HepG2 (cell line): ENCODE measurements around the gene ZFYVE28. TPM values are rescaled to one million over a fixed set of nuclear protein-coding genes. Genes with fewer than 3 reads are reported as not detected.

Experiments used
- AHR ChIP-seq: IDR thresholded peaks from 2 replicates; pipeline ENCODE4 v1.6.1; 2018; ENCODE audit warnings: missing genetic modification reagents, missing compliant biosample characterization
- CEBPG ChIP-seq: IDR thresholded peaks from 2 replicates; pipeline ENCODE4 v1.6.1; 2016
- HDAC1 ChIP-seq: sonication (generic); formaldehyde crosslinking; IDR thresholded peaks from 2 replicates; pipeline ENCODE4 v1.5.1; 2020; ENCODE audit warnings: mild to moderate bottlenecking, missing genetic modification reagents
- HDAC2 ChIP-seq: sonication (generic); formaldehyde crosslinking; IDR thresholded peaks from 2 replicates; pipeline ENCODE4 v1.4.0; 2020; ENCODE audit warnings: missing genetic modification reagents
- KAT8 ChIP-seq: IDR thresholded peaks from 2 replicates; pipeline ENCODE4 v1.6.1; 2016; ENCODE audit warnings: missing genetic modification reagents, missing compliant biosample characterization
- MIER2 ChIP-seq: IDR thresholded peaks from 2 replicates; pipeline ENCODE4 v1.6.1; 2016; ENCODE audit warnings: missing biosample characterization, missing genetic modification reagents
- POGZ ChIP-seq: sonication (generic); formaldehyde crosslinking; IDR thresholded peaks from 2 replicates; pipeline ENCODE4 v1.4.0; 2020; ENCODE audit warnings: mild to moderate bottlenecking, missing genetic modification reagents
- RBAK ChIP-seq: sonication (generic); formaldehyde crosslinking; IDR thresholded peaks from 2 replicates; pipeline ENCODE4 v1.5.1; 2020; ENCODE audit warnings: mild to moderate bottlenecking, missing genetic modification reagents
- SNRNP70 ChIP-seq: fragments of 200-400 bp; formaldehyde crosslinking; IDR thresholded peaks from 2 replicates; pipeline ENCODE4 v1.6.1; 2017; ENCODE audit warnings: mild to moderate bottlenecking, low read depth, low read length, moderate library complexity
- TRIM24 ChIP-seq: sonication (generic); formaldehyde crosslinking; IDR thresholded peaks from 2 replicates; pipeline ENCODE4 v1.8.0; 2022; ENCODE audit warnings: mild to moderate bottlenecking, missing genetic modification reagents
- WIZ ChIP-seq: sonication (generic); formaldehyde crosslinking; IDR thresholded peaks from 2 replicates; pipeline ENCODE4 v1.5.1; 2020; ENCODE audit warnings: mild to moderate bottlenecking, missing genetic modification reagents
- ZEB1 ChIP-seq: IDR thresholded peaks from 2 replicates; pipeline ENCODE4 v1.6.1; 2012; ENCODE audit warnings: mild to moderate bottlenecking, low read depth, inconsistent platforms; ENCODE audit not compliant: insufficient replicate concordance
- ZFY ChIP-seq: sonication (generic); formaldehyde crosslinking; IDR thresholded peaks from 2 replicates; pipeline ENCODE4 v1.4.0; 2020; ENCODE audit warnings: missing genetic modification reagents
- ZNF160 ChIP-seq: sonication (generic); formaldehyde crosslinking; IDR thresholded peaks from 2 replicates; pipeline ENCODE4 v1.8.0; 2022; ENCODE audit warnings: mild to moderate bottlenecking, inconsistent platforms, missing genetic modification reagents
- ZNF234 ChIP-seq: sonication (generic); formaldehyde crosslinking; conservative IDR thresholded peaks from 2 replicates; pipeline ENCODE4 v1.5.1; 2020; ENCODE audit warnings: mild to moderate bottlenecking, missing genetic modification reagents
- ZNF251 ChIP-seq: sonication (generic); formaldehyde crosslinking; IDR thresholded peaks from 2 replicates; pipeline ENCODE4 v1.9.0; 2021; ENCODE audit warnings: mild to moderate bottlenecking, missing genetic modification reagents
- ZNF263 ChIP-seq: sonication (generic); formaldehyde crosslinking; IDR thresholded peaks from 2 replicates; pipeline ENCODE4 v1.4.0; 2020; ENCODE audit warnings: missing genetic modification reagents
- ZNF367 ChIP-seq: sonication (generic); formaldehyde crosslinking; IDR thresholded peaks from 2 replicates; pipeline ENCODE4 v1.4.0; 2020; ENCODE audit warnings: missing genetic modification reagents, borderline replicate concordance
- ZNF382 ChIP-seq: sonication (generic); formaldehyde crosslinking; IDR thresholded peaks from 2 replicates; pipeline ENCODE4 v1.5.0; 2020; ENCODE audit warnings: missing genetic modification reagents, mild to moderate bottlenecking, borderline replicate concordance
- ZNF430 ChIP-seq: sonication (generic); formaldehyde crosslinking; IDR thresholded peaks from 2 replicates; pipeline ENCODE4 v1.9.0; 2021; ENCODE audit warnings: mild to moderate bottlenecking, missing genetic modification reagents
- ZNF546 ChIP-seq: sonication (generic); formaldehyde crosslinking; conservative IDR thresholded peaks from 2 replicates; pipeline ENCODE4 v1.8.1; 2023; ENCODE audit warnings: mild to moderate bottlenecking, missing genetic modification reagents
- ZNF619 ChIP-seq: sonication (generic); formaldehyde crosslinking; IDR thresholded peaks from 2 replicates; pipeline ENCODE4 v1.4.0; 2020; ENCODE audit warnings: mild to moderate bottlenecking, missing genetic modification reagents
- ZNF788 ChIP-seq: sonication (generic); formaldehyde crosslinking; IDR thresholded peaks from 2 replicates; pipeline ENCODE4 v1.5.0; 2020; ENCODE audit warnings: mild to moderate bottlenecking, missing genetic modification reagents, borderline replicate concordance
- ZNF790 ChIP-seq: sonication (generic); formaldehyde crosslinking; IDR thresholded peaks from 2 replicates; pipeline ENCODE4 v1.8.0; 2022; ENCODE audit warnings: missing genetic modification reagents, mild to moderate bottlenecking, borderline replicate concordance
- polyA plus RNA-seq, 8 experiments: library from polyadenylated mRNA; depleted of rRNA in 3 of 8; stranded (reverse) in 7 of 8; unstranded in 1 of 8; fragments of >200 nt; fragmentation: Illumina TruSeq in 4 of 8; extraction: Trizol in 4 of 8; gene quantifications; 2 replicates each; pipeline versions ENCODE4 v1.2.1 to v1.2.3, GENCODE V29; 2011 to 2016; ENCODE audit warnings: low read depth in 4 of 8, missing spikeins in 1 of 8, mixed read lengths in 1 of 8; ENCODE audit not compliant: insufficient read depth in 1 of 8
- total RNA-seq, 5 experiments: library from RNA; depleted of rRNA; stranded (reverse); fragments of >200 nt; fragmentation: Illumina TruSeq; extraction: Trizol; gene quantifications; 2 replicates each; pipeline ENCODE4 v1.2.3, GENCODE V29; 2016; ENCODE audit warnings: low read depth in 1 of 5
- TF ChIP-seq, protein P1 (sequence below): IDR thresholded peaks from 2 replicates; pipeline ENCODE4 v1.4.0; 2020; ENCODE audit warnings: mild to moderate bottlenecking, missing genetic modification reagents
- TF ChIP-seq, protein P2 (sequence below): sonication (generic); formaldehyde crosslinking; IDR thresholded peaks from 2 replicates; pipeline ENCODE4 v1.4.0; 2020; ENCODE audit warnings: missing genetic modification reagents

ZFYVE28 gene
- total and polyA plus RNA-seq, 2 of the 13 experiments (the other 11 are each of a cell fraction or from before 2014, with no cell fraction given) = 0.12 to 0.22 TPM

DNA sequence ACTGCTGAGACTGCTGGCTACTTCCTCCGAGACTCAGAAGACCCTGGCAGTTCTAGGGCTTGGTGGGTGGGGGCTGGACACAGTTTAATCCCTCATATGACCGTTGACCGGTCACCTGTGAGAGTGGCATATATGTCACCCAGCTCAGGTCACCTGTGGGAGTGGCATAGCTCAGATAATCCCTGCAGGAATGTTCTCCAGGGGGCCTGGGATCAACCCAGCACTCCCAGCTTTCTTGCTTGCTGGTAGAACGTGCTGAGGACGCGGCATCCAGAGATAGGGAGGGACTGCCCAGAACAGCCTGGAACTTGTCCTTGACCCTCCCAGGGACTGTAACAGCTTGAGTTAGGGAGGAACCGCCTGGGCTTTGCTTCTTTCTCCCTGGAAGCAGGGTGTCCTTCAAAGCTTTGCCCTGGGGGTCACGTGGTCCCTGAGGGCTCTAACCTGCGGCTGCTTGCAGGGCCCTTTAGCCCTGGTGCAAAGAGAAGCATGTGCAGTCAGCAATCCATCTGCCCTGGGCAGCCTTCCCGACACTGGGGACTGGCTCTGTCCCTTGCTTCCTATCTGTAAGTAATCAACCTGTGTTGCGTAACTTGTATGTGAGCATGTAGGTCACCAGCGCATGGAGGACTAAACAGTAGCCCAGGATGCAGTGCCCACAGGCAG is 55.3 kb downstream of the ZFYVE28 start (continued):
- no peak for TF ChIP-seq POGZ (CRISPR knock-in tag)
- no peak for TF ChIP-seq SNRNP70
- no peak for TF ChIP-seq ZNF546 (CRISPR knock-in tag)
- TF ChIP-seq ZFY (CRISPR knock-in tag) = no peak
- TF ChIP-seq ZNF263 (CRISPR knock-in tag) = no peak
- no peak for TF ChIP-seq KAT8 (CRISPR knock-in tag)
- TF ChIP-seq RBAK (CRISPR knock-in tag) = no peak
- no peak for TF ChIP-seq ZEB1
- TF ChIP-seq HDAC2 = no peak
- no peak for TF ChIP-seq ZNF234 (CRISPR knock-in tag)
- TF ChIP-seq ZNF367 (CRISPR knock-in tag) = no peak
- no peak for TF ChIP-seq AHR (CRISPR knock-in tag)
- no peak for TF ChIP-seq ZNF790 (CRISPR knock-in tag)
- TF ChIP-seq ZNF251 (CRISPR knock-in tag) = no peak
- no peak for TF ChIP-seq ZNF382
- TF ChIP-seq ZNF160 (CRISPR knock-in tag) = no peak
- peak; percentile 93 for TF ChIP-seq CEBPG
- TF ChIP-seq, protein P1, sequence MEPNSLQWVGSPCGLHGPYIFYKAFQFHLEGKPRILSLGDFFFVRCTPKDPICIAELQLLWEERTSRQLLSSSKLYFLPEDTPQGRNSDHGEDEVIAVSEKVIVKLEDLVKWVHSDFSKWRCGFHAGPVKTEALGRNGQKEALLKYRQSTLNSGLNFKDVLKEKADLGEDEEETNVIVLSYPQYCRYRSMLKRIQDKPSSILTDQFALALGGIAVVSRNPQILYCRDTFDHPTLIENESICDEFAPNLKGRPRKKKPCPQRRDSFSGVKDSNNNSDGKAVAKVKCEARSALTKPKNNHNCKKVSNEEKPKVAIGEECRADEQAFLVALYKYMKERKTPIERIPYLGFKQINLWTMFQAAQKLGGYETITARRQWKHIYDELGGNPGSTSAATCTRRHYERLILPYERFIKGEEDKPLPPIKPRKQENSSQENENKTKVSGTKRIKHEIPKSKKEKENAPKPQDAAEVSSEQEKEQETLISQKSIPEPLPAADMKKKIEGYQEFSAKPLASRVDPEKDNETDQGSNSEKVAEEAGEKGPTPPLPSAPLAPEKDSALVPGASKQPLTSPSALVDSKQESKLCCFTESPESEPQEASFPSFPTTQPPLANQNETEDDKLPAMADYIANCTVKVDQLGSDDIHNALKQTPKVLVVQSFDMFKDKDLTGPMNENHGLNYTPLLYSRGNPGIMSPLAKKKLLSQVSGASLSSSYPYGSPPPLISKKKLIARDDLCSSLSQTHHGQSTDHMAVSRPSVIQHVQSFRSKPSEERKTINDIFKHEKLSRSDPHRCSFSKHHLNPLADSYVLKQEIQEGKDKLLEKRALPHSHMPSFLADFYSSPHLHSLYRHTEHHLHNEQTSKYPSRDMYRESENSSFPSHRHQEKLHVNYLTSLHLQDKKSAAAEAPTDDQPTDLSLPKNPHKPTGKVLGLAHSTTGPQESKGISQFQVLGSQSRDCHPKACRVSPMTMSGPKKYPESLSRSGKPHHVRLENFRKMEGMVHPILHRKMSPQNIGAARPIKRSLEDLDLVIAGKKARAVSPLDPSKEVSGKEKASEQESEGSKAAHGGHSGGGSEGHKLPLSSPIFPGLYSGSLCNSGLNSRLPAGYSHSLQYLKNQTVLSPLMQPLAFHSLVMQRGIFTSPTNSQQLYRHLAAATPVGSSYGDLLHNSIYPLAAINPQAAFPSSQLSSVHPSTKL (CRISPR knock-in tag) = 0 out of 2 replicates have a peak, but pooled peaks have one; percentile 16
- TF ChIP-seq TRIM24 (CRISPR knock-in tag) = no peak
- TF ChIP-seq ZNF788 (CRISPR knock-in tag) = peak; percentile 54; the same call in 1 of the 2 replicates
- TF ChIP-seq, protein P2, sequence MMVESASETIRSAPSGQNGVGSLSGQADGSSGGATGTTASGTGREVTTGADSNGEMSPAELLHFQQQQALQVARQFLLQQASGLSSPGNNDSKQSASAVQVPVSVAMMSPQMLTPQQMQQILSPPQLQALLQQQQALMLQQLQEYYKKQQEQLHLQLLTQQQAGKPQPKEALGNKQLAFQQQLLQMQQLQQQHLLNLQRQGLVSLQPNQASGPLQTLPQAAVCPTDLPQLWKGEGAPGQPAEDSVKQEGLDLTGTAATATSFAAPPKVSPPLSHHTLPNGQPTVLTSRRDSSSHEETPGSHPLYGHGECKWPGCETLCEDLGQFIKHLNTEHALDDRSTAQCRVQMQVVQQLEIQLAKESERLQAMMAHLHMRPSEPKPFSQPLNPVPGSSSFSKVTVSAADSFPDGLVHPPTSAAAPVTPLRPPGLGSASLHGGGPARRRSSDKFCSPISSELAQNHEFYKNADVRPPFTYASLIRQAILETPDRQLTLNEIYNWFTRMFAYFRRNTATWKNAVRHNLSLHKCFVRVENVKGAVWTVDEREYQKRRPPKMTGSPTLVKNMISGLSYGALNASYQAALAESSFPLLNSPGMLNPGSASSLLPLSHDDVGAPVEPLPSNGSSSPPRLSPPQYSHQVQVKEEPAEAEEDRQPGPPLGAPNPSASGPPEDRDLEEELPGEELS (CRISPR knock-in tag) = no peak
- TF ChIP-seq HDAC1 (CRISPR knock-in tag) = 0 out of 2 replicates have a peak, but pooled peaks have one; percentile 32
- TF ChIP-seq MIER2 (CRISPR knock-in tag) = no peak
- no peak for TF ChIP-seq ZNF619 (CRISPR knock-in tag)
- no peak for TF ChIP-seq WIZ
- TF ChIP-seq ZNF430 (CRISPR knock-in tag) = no peak
